Fibroblast of lung (primary cell): Measurements from ENCODE around the gene RANBP1.

Source experiments
- EZH2 ChIP-seq: IDR thresholded peaks from 2 replicates; pipeline ENCODE4 v1.5.1; 2012; ENCODE audit warnings: low read length, control low read depth, mild to moderate bottlenecking; ENCODE audit errors: missing control alignments
- TF ChIP-seq, protein P1 (sequence below), 2 donors: IDR thresholded peaks in 1 of 2; conservative IDR thresholded peaks in 1 of 2; 1 replicate in 1 of 2; 2 replicates in 1 of 2; pipeline ENCODE4 v1.5.1; 2011 to 2012; ENCODE audit warnings: low read length in 2 of 2, control low read depth in 1 of 2, inconsistent platforms in 1 of 2, low read depth in 1 of 2, mild to moderate bottlenecking in 1 of 2

- no peak for TF ChIP-seq EZH2
- TF ChIP-seq, protein P1, sequence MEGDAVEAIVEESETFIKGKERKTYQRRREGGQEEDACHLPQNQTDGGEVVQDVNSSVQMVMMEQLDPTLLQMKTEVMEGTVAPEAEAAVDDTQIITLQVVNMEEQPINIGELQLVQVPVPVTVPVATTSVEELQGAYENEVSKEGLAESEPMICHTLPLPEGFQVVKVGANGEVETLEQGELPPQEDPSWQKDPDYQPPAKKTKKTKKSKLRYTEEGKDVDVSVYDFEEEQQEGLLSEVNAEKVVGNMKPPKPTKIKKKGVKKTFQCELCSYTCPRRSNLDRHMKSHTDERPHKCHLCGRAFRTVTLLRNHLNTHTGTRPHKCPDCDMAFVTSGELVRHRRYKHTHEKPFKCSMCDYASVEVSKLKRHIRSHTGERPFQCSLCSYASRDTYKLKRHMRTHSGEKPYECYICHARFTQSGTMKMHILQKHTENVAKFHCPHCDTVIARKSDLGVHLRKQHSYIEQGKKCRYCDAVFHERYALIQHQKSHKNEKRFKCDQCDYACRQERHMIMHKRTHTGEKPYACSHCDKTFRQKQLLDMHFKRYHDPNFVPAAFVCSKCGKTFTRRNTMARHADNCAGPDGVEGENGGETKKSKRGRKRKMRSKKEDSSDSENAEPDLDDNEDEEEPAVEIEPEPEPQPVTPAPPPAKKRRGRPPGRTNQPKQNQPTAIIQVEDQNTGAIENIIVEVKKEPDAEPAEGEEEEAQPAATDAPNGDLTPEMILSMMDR (conservative IDR thresholded peaks at IDR 0.05 in 1 of 2, IDR thresholded peaks at IDR 0.05 in 1 of 2; ENCODE audit: low read depth in 1 of 2, low read length in 2 of 2) = no peak
Measured at GRCh38 chr22:20145206-20145831, 29.4 kb downstream of the RANBP1 start.
